ENCODE results near the gene BORA.

- no peak for TF ChIP-seq CTCF (IDR thresholded peaks at IDR 0.05)
- no peak for TF ChIP-seq POLR2A (IDR thresholded peaks at IDR 0.05)
- TF ChIP-seq EP300 (IDR thresholded peaks at IDR 0.05) = no peak
These were observed 47.4 kb upstream of the BORA start for GRCh38 chr13:72680353-72680752.

Data from ovary (tissue), 3 donors.